Activated CD4-positive, alpha-beta T cell treated with anti-CD3 and anti-CD28 coated beads for 4 hours (primary cell): ENCODE results near the gene PTMS.
"Not testable (repeated sequence)": the region's sequence is repeated elsewhere in the genome, so short reads cannot be mapped to it uniquely, and the experiment has no call there.

Experiments
- DNase-seq, 2 donors: peaks; one replicate each; pipeline ENCODE4 v3.0.0-alpha.2; 2020

Gene PTMS, protein sequence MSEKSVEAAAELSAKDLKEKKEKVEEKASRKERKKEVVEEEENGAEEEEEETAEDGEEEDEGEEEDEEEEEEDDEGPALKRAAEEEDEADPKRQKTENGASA

DNA sequence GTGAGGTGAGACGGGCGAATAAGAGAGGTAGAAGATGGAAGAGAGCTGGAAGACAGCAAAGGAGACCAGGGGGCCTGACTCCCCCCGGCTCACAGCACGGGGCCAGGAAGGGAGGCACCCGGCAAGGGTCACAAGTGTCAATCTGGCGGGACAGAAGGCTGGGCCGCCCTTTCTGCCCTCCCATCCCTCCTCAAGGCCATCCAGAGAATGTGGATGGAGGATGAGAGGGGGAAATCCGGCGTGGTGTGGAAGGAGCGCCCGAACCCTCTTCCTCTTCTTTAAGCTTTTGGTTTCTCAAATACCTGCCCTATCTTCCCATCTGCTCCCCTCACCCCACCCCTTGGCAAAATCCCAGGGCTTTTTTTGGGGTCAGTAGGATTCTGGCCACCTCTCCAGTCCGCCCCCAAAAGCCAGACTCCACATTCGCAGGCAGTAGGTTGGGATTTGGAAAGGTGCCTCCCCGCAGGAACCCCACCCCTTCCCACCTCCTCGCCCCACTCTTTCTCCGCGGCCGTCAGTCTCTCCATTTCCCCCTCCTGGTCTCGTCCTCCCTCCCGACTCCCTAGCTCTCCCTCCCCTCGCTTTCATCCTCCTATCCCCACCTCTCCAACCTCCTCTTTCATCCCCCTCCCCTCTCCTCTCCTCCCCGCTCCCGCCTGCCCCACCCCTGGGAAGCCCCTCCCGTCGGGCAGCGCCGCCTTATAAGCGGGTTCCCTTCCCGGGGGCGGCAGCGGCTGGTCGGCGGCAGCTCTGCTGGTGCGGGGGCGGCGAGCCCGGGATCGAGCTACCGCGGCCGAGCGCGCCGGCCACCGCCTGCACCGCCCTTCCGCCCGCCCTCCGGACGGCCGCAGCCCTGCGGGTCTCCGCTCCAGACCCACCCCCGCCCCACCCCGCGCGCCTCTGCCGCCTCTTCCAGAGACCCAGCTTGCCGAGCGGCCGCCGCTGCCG, at the start of gene PTMS:
PTMS (plus strand) TSS at position 730 of the 948 bp plus-strand sequence. CDS start 343 bp downstream, outside the sequence.
- DNase-seq, result peak in 1 of 2 donors; percentile 32

DNA sequence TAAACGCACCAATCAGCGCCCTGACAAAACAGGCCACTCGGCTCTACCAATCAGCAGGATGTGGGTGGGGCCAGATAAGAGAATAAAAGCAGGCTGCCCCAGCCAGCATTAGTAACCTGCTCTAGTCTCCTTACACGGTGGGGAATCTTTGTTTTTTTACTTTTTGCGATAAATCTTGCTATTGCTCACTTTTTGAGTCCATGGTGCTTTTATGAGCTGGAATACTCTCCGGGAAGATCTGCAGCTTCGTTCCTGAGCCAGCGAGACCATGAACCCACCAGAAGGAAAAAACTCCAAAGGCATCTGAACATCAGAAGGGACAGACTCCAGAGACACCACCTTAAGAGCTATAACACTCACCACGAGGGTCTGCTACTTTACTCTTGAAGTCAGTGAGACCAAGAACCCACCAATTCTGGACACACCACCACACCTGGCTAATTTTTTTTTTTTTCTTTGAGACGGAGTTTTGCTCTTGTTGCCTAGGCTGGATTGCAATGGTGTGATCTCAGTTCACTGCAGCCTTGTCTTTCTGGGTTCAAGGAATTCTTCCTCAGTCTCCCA, 49.2 kb upstream of the PTMS start:
- DNase-seq, result no peak

DNA sequence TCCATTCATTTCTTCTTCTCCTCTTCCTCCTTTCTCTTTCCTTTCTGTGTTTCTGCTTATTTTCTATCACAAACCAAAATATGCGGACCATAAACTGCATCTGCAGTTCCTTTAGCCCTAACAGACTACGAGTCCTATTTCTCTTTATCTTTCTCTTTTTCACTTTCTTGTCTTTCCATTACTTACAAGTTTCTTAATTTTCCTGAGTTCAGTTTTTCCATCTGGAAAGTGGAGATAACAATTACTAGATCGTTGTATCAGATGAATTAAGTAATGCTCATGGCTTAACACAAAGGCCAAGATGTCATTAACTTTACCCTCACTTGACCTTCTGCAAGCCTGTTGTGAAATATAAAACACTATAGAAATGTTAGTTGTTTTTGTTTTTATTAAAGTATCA, 43.3 kb upstream of the PTMS start:
- DNase-seq, result no peak

DNA sequence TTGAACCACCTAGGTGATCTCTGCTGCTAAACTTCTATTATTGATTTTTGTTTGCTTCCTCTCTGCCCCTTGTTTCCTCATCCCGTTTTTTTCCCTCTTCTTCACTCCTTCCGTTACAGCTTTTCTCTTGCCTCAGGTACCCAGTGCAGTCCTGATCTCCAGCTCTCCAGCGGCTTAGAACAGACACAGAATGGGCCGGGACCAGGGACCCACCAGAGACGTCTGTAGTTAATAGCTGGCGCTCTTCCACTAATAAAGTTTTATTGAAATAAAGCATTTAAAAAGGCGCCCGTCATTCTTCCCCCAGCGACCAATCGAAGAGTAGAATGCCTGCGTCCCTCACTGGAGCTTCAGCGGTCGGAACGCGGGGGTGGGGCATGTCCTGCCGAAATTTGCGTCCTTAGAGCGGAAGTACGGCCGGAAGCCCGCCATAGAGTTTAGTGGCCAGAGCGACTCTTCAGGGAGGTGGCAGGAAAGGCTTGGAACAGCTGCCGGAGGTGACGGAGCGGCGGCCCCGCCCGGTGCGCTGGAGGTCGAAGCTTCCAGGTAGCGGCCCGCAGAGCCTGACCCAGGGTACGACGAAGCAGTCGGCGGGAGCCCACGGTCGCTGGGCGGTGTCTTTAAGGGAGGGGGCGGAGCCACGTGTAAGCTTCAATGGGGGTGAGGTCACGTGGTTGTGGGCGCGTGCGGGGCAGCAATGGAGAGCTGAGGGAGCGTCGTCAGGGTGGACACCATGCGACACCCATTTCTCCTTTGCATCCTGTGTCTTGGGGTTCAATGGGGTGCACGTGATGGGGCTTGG, 42.4 kb upstream of the PTMS start, which contains the start of gene COPS7A:
COPS7A (plus strand) TSS at position 440 of the 802 bp plus-strand sequence. CDS start 611 bp downstream, outside the sequence.
- DNase-seq, result peak; percentile 87 to 90

DNA sequence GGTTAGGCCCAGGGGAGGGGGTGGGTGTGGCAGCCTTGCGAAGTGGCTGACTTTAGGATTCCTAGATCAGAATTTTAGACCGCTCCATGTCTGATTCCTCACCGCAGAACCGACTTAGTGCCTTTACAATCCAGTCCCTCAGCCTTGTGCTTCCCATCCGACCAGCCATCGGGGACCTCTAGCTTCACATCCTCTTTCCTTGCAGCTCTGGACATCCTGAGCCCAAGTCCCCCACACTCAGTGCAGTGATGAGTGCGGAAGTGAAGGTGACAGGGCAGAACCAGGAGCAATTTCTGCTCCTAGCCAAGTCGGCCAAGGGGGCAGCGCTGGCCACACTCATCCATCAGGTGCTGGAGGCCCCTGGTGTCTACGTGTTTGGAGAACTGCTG, 41.8 kb upstream of the PTMS start:
- peak in 1 of 2 donors; percentile 18 for DNase-seq

DNA sequence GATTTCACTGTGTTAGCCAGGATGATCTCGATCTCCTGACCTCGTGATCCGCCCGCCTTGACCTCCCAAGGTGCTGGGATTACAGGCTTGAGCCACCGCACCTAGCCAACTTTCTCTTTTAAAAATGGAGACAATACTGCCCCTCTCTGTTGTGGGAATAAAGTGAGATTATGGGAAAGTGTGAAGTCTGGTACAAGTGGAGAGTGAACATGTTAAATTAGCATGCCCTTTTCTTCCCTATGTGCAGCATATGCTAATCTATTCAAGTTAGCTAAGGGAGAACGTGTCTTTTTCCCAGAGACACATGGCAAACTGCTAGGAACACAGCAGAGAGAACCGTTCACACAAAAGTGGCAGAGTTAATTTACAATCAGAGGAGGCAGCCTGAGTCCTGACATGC, 40.8 kb upstream of the PTMS start:
- no peak for DNase-seq

DNA sequence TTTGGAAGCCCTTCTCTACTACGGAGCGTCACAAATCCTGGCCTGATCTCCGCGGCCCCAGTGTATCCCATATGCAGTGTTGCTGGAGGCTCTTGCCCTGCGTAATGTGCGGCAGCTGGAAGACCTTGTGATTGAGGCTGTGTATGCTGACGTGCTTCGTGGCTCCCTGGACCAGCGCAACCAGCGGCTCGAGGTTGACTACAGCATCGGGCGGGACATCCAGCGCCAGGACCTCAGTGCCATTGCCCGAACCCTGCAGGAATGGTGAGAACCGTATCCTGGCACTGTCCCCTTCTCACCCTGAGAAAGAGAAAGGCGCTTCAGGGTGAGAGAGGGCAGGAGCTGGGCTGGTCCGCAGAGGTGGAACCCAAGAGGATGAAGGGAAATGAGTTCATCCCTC, 37.0 kb upstream of the PTMS start:
- no peak for DNase-seq

DNA sequence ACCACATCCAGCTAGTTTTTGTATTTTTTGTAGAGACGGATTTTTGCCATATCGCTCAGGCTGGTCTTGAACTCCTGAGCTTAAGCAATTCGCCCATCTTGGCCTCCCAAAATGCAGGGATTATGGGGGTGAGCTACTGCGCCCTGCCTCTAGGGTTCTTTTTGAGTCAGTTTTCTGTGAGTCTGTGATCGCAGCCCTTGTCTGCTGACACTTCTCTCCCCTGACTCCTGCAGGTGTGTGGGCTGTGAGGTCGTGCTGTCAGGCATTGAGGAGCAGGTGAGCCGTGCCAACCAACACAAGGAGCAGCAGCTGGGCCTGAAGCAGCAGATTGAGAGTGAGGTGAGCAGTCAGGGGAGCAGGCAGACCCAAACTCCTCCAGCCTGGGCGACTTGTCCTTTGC, 36.0 kb upstream of the PTMS start:
- no peak for DNase-seq

DNA sequence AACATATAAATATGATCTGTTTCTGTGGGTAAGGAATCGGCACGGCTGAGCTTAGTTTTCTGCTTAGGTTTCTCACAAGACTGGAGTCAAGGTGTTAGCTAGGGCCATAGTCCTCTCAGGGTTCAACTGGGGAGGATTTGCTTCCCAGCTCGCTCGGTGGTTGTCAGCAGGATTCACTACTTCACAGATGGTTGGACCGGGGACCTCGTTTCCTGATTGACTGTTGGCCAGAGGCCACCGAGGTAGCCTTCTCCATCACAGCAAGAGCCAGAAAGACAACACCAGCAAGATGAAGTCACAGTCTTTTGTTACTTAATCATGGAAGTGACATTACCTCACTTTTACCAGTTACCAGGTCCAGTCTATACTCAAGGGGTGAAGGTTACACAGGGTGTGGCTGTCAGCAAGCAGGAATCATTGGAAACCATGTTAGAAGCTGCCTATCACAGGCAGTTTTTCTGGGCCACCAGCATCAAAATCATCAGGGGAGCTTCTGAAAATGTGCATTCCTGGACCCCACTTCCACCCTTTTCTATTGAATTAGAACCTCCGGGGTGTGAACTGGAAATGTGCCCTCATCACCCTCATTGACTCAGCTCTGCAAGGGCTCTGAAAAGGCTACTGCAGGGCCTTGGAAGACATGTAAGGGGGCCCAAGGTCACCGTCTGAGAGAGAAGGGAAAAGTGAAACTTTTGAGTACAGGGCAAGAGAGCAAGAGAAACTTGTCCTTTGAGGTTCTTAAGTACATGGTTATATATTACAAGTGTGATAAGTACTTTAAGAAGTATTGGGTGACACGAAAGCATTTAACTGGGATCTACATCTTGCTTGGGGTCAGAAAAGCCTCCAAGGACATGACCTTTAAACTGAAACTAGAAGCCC, 31.4 kb upstream of the PTMS start:
- DNase-seq, result no peak

DNA sequence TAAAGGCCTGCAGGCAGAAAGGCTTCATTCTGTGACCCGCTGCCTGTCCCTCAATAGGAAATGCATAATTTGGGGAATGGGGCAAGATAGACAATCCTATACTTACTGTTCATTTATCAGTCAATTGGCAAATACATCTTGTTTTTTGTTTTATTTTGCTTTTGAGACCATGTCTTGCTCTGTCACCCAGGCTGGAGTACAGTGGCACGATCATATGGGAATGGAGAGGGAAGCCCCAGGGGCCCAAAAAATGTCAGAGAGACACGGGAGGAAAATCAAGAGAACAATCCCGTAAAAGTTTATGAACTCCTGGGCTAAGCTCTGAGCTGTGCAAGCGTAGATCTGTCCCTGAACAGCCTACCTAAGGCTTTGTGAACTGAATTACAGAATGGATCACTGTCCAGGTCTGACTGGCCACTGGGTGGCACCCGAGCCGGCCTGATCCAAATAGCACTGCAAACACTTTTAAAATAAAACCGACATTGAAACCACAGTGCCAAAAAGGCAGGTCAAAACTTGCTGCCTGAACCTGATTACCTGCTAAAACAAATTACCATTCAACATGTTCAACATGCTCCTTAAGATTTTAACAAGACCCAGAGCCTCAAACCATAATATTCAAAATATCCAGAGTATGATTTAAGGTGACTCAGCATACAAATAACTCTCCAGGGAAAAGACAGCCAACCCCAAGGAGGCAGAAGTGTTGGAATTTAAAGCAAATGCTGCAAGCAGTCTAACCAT, 30.5 kb upstream of the PTMS start:
- peak; percentile 21 to 22 for DNase-seq

DNA sequence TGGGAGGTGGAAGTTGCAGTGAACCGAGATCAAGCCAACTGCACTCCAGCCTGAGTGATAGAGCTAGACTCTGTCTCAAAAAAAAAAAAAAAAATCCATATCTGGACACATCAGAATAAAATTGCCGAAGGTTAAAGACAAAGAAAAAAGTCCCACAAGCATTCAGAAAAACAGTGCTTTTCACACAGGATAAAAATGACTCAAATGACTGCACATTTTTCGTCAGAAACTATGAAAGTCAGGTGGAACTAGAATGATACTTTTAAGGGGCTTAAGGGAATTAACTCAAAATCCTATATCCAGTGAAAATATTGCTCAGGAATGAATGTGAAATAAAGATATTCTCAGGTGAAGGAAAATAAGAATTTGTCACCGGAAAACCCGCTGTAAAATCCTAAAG, 29.4 kb upstream of the PTMS start:
- DNase-seq, result no peak

DNA sequence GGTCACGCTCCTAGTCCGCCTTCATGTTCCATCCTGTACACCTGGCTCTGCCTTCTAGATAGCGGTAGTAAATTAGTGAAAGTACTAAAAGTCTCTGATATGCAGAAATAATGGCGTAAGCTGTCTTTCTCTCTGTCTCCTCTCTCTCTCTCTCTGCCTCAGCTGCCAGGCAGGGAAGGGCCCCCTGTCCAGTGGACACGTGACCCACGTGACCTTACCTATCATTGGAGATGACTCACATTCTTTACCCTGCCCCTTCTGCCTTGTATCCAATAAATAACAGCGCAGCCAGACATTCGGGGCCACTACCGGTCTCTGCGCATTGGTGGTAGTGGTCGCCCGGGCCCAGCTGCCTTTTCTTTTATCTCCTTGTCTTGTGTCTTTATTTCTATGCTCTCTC, 24.1 kb upstream of the PTMS start:
- not testable (repeated sequence) for DNase-seq

DNA sequence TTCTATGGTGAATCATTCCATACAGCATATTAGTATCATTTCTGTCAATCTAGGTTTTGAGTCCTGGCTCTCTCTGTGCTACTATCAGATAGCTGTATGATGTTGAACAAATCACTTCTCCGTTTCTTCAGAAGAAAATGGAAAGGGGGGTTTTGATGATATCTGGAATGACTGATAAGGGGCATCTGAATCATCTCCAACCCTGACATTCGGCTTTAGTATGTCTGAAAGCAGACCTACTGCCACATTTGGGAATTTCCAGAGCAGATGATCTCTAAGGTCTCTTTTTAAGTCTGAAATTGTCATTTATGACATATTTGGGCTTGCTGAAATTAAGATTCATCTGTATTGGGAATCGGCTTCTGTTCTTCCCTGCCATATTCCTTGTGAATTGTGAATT, 23.3 kb upstream of the PTMS start:
- no peak for DNase-seq

DNA sequence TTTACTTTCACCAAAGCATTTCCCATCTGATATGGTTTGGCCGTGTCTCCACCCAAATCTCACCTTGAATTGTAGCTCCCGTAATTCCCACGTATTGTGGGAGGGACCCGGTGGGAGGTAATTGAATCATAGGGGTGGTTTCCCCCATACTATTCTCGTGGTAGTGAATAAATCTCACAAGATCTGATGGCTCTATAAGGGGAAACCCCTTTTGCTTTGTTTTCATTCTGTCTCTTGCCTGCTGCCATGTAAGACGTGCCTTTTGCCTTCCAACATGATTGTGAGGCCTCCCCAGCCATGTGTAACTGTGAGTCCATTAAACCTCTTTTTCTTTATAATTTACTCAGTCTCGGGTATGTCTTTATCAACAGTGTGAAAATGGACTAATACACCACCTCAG, 22.9 kb upstream of the PTMS start:
- DNase-seq, result not testable (repeated sequence)

DNA sequence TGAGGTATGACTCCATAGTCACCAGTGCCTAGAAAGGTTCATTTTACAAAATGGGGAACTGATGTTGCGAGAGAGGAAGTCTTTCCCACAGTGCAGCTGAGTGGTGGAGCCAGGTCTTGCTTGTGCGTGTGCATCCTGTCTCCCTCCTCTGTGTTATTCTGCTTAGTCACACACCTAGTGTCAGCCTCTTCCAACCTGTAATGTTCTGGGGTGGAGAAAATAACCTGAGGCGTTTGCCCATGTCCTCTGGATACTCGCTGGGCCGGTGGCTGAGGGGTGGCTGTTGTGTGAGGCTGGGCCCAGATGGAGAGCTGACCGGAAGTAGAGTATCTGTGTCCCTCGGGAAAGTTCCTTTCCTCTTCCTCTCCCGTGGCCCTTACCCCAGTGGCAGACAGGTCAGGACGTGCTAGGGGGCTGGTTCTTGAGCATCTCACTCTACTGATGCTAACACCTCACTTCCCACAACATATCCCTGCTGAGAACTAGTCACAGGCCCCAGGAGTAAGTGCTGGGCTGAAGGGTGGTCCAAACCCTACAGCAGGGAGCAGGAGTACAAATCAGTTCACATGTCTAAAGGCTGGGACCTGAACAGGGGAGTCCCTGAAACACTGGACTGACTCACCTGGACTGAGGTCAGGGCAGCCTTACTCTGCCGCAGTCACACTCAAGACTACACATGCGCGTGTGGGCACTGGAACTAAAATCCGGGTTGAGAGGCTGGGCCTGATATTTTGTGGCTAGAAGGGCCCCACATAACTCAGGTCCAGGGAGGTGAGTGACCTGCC, 20.2 kb upstream of the PTMS start:
- peak in 1 of 2 donors; percentile 11 for DNase-seq

DNA sequence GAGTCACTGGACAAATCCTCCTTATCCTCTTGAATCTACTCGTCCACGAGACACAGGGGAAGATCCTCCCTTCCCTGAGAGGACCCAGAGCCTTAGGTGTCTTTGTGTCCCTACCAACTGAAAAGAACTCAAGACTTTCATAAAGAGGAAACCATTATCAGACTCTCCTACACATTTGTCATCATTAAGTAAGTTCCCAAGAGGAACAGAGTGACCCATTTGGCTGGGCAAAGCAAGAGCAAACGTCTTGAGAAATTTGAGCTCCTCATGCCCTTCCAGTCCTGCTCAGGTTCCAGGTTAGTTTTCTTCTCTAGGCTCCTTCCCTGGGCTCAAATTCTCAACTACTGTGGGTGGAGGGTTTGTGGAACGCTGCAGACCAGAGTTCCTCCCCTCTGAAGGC, 18.9 kb upstream of the PTMS start:
- DNase-seq, result no peak

DNA sequence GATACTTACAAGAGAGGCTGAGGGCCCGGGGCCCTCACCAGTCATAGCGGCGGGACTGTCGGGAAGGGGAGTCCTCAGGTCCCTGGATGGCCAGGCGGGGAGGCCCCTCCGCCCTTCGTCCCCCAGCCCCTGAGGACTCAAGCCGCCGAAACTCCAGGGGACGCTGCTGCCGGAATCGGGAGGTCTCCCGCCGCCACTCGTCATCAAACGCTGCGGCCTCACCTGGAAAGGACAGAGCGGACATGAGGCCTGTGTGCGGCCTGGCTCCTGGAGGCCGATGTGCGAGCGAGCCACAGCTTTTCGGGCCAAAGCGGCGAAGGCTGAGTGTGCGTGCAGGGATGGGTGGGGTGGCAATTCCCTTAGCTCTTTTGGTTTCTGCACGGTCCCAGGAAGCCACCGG, 17.4 kb upstream of the PTMS start:
- no peak for DNase-seq

DNA sequence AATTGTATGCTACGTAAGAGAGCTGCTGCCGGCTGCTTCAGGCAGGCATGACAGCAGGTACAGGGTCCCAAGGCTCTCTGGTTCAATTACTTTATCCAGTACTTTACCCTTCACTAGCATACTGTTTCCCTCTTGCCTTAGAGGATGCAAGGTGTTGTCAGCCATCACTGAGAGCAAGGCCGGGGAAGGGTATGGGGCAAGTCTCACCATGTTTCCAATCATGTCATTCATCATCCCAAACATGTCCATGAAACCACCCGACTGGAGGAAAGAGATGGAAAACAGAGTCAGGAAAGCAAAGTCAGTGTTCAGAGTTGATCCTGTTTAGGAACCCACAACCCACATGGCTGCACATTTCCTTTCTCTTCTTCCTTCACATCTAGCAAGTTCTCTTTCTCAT, 15.7 kb upstream of the PTMS start:
- no peak for DNase-seq

DNA sequence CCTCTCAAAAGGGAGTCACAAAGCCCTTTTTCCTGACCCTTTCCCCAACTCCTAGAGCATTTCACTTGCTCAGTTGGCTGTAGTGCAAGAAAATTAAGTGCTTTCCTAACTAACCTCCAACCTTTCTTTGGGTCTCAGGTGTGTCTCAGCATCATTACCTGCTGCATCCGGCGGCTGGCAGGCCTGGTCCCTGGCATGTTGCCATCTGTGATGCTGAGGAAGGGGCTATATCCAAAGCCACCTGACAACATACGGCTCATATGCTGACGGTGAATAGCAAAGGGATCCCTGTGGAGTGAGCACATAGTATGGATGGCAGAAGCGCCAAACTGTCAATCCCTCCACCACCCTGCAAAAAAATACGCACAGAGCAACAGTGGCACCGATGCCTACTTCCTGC, 14.4 kb upstream of the PTMS start:
- no peak for DNase-seq

DNA sequence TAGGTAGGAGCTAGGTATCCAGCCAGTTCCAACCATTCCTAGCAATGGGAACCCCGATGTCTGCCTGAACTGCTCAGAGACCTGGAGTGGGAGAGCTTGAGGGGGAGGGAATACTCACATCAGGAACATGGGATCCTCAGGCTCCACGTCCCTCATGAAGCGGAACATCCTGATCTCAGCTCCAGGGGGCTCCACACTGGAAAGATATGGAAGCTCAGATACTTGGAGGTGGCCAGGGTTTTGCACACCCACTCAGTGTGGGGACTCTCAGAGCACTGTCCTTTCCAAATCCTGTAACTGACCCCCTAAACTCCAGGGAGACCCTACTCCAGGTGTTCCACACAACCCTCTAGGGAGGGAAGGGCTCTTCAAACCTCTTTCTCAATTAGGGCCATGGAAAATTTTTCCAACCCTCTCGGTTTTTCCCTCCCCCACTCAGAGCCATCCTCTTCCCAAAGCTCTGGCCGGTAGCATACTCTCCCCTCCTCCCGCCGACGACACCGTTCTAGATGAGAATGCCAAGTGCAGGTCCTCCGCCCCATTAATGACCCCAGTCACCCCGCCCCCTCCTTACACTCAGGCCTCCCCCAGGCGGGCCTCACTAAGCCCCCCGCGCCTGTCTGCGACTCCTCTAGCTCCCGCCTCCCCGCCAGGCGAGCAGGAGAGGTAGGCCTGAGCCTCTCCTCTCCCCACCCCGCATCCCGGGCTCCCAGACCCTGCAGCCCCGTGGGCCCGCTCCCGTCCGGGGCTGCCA, 13.8 kb upstream of the PTMS start:
- DNase-seq, result peak in 1 of 2 donors; percentile 24
